Measurements from ENCODE around the gene RNASEH2B.

GRCh38 chr13:50867637-50867945 is 42.0 kb upstream of the RNASEH2B start:
- no peak for TF ChIP-seq POLR2A (IDR thresholded peaks at IDR 0.05; ENCODE audit: low read depth, low read length)
- TF ChIP-seq TAF1 (IDR thresholded peaks at IDR 0.05; ENCODE audit: borderline replicate concordance, low read depth, low read length) = no peak
- no peak for TF ChIP-seq POLR2AphosphoS5 (IDR thresholded peaks at IDR 0.05; ENCODE audit: low read depth, low read length)

All from GM12892 (cell line).